ENCODE measurements around the gene ST6GALNAC6. TPM values are rescaled to one million over a fixed set of nuclear protein-coding genes. Genes with fewer than 3 reads are reported as not detected.
A peak's percentile ranks its signal among the peaks of the same experiment; 100 is the strongest.

ST6GALNAC6 gene
- polyA plus RNA-seq, 2 of the 4 experiments (the other 2 are of a cell fraction) = 8.2 to 25.2 TPM

- H3K9me3 ChIP-seq = no peaks in the 10 kb centered on the region
- TF ChIP-seq CBX8 (IDR thresholded peaks at IDR 0.05) (no peak), CEBPB (IDR thresholded peaks at IDR 0.05) (no peak), CBX2 (IDR thresholded peaks at IDR 0.05; ENCODE audit: borderline replicate concordance, low read depth) (no peak), MAFK (IDR thresholded peaks at IDR 0.05; ENCODE audit: partially characterized antibody) (no peak), CHD4 (IDR thresholded peaks at IDR 0.05; ENCODE audit: borderline replicate concordance) (no peak), ESRRA (IDR thresholded peaks at IDR 0.05; ENCODE audit: borderline replicate concordance, low read length) (no peak), NPAS2 (CRISPR knock-in tag; IDR thresholded peaks at IDR 0.05; ENCODE audit: borderline replicate concordance) (no peak), MAZ (IDR thresholded peaks at IDR 0.05; ENCODE audit: borderline replicate concordance, low read depth, low read length) (no peak), SMC3 (IDR thresholded peaks at IDR 0.05) (no peak), RAD21 (conservative IDR thresholded peaks at IDR 0.05 in 1 of 2, IDR thresholded peaks at IDR 0.05 in 1 of 2) (no peak)
- TF ChIP-seq, protein P1, sequence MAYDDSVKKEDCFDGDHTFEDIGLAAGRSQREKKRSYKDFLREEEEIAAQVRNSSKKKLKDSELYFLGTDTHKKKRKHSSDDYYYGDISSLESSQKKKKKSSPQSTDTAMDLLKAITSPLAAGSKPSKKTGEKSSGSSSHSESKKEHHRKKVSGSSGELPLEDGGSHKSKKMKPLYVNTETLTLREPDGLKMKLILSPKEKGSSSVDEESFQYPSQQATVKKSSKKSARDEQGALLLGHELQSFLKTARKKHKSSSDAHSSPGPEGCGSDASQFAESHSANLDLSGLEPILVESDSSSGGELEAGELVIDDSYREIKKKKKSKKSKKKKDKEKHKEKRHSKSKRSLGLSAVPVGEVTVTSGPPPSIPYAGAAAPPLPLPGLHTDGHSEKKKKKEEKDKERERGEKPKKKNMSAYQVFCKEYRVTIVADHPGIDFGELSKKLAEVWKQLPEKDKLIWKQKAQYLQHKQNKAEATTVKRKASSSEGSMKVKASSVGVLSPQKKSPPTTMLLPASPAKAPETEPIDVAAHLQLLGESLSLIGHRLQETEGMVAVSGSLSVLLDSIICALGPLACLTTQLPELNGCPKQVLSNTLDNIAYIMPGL (CRISPR knock-in tag; IDR thresholded peaks at IDR 0.05; ENCODE audit: borderline replicate concordance) = no peak
- TF ChIP-seq, protein P2, sequence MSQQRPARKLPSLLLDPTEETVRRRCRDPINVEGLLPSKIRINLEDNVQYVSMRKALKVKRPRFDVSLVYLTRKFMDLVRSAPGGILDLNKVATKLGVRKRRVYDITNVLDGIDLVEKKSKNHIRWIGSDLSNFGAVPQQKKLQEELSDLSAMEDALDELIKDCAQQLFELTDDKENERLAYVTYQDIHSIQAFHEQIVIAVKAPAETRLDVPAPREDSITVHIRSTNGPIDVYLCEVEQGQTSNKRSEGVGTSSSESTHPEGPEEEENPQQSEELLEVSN (IDR thresholded peaks at IDR 0.05; ENCODE audit: borderline replicate concordance, low read depth) = no peak
- ChIA-PET POLR2A (no interaction called here), CTCF (interaction anchor here (0.5 to 1.6 kb wide), 5 partner anchors 9 to 169 kb away, joined by 3 to 6 read pairs (median 3); partner anchors contain the start of gene TOR2A)
- DNase-seq (ENCODE audit: low read depth in 1 of 2, low spot score in 1 of 2) = no peak
- WGBS (ENCODE audit: missing lambda C conversion rate) = 71% methylated on average over 14 of the region's 17 CpGs
- ATAC-seq = no peak
- no peak overlapping the region for H3K4me3 ChIP-seq
- no peak for FAIRE-seq
- peak overlapping the region in 1 of 2 experiments; percentile 40; a peak in 2 of 6 replicates for H3K27ac ChIP-seq
- H3K4me1 ChIP-seq = peaks cover 31% of the 10 kb centered on the region
- H3K4me2 ChIP-seq = peak overlapping the region; percentile 22; the same call in 1 of the 3 replicates
These were observed 4.4 kb upstream of the ST6GALNAC6 start for GRCh38 chr9:127903557-127904475.

- peaks cover 27% of the 10 kb centered on the region for H3K4me1 ChIP-seq
- H3K9me3 ChIP-seq = peaks cover 13% of the 10 kb centered on the region
- H3K4me3 ChIP-seq = peak overlapping the region; percentile 76
- ChIA-PET POLR2A (no interaction called here), CTCF (interaction anchor here (0.6 to 4.3 kb wide), 9 partner anchors 9 to 408 kb away, joined by 3 to 27 read pairs (median 3); partner anchors contain the start of genes CDK9, ST6GALNAC4 and TOR2A)
- H3K27ac ChIP-seq = peak overlapping the region; percentile 85 to 94
- DNase-seq (ENCODE audit: low read depth in 1 of 2, low spot score in 1 of 2) (no peak), FAIRE-seq (no peak), ATAC-seq (peak; percentile 57 to 69)
- WGBS (ENCODE audit: missing lambda C conversion rate) = 34% methylated on average over 16 of the region's 32 CpGs
- peak overlapping the region; percentile 94 for H3K4me2 ChIP-seq
- TF ChIP-seq, protein P3, sequence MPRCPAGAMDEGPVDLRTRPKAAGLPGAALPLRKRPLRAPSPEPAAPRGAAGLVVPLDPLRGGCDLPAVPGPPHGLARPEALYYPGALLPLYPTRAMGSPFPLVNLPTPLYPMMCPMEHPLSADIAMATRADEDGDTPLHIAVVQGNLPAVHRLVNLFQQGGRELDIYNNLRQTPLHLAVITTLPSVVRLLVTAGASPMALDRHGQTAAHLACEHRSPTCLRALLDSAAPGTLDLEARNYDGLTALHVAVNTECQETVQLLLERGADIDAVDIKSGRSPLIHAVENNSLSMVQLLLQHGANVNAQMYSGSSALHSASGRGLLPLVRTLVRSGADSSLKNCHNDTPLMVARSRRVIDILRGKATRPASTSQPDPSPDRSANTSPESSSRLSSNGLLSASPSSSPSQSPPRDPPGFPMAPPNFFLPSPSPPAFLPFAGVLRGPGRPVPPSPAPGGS (IDR thresholded peaks at IDR 0.05) = no peak
- TF ChIP-seq HEYL (CRISPR knock-in tag; IDR thresholded peaks at IDR 0.05) = no peak
- TF ChIP-seq RAD21 (conservative IDR thresholded peaks at IDR 0.05 in 1 of 2, IDR thresholded peaks at IDR 0.05 in 1 of 2) = no peak
- TF ChIP-seq NR3C1 (IDR thresholded peaks at IDR 0.05) = no peak
- no peak for TF ChIP-seq RNF2 (IDR thresholded peaks at IDR 0.05; ENCODE audit: borderline replicate concordance, low read depth)
- TF ChIP-seq KDM1A (IDR thresholded peaks at IDR 0.05; ENCODE audit: low read depth) = peak; percentile 80; the same call in 1 of the 2 replicates
- peak; percentile 59; the same call in 1 of the 2 replicates for TF ChIP-seq HDAC2 (IDR thresholded peaks at IDR 0.05)
- TF ChIP-seq, protein P1 (CRISPR knock-in tag; IDR thresholded peaks at IDR 0.05; ENCODE audit: borderline replicate concordance) = no peak
- no peak for TF ChIP-seq NPAS2 (CRISPR knock-in tag; IDR thresholded peaks at IDR 0.05; ENCODE audit: borderline replicate concordance)
- TF ChIP-seq EP300 (IDR thresholded peaks at IDR 0.05) = no peak
- TF ChIP-seq, protein P2 (IDR thresholded peaks at IDR 0.05; ENCODE audit: borderline replicate concordance, low read depth) = no peak
- peak; percentile 50; the same call in 1 of the 2 replicates for TF ChIP-seq MAX (IDR thresholded peaks at IDR 0.05)
- TF ChIP-seq HOXB5 (CRISPR knock-in tag; IDR thresholded peaks at IDR 0.05) = no peak
- no peak for TF ChIP-seq ZC3H11A (IDR thresholded peaks at IDR 0.05)
- TF ChIP-seq ZFP36 (IDR thresholded peaks at IDR 0.05; ENCODE audit: borderline replicate concordance, partially characterized antibody) = no peak
- TF ChIP-seq PHF8 (IDR thresholded peaks at IDR 0.05; ENCODE audit: borderline replicate concordance, low read depth) = no peak
- no peak for TF ChIP-seq BHLHE40 (IDR thresholded peaks at IDR 0.05; ENCODE audit: low read depth, low read length)
- TF ChIP-seq MAFK (IDR thresholded peaks at IDR 0.05; ENCODE audit: partially characterized antibody) = no peak
- TF ChIP-seq MYC (IDR thresholded peaks at IDR 0.05; ENCODE audit: borderline replicate concordance, low read length) = no peak
These were observed 823 bp downstream of the ST6GALNAC6 start for GRCh38 chr9:127898433-127899127.
